ENCODE results near the gene IQSEC1.

- TF ChIP-seq CTCF (conservative IDR thresholded peaks at IDR 0.05; ENCODE audit: low read depth, low read length) (no peak), EZH2 (IDR thresholded peaks at IDR 0.05; ENCODE audit: borderline replicate concordance, low read depth, low read length, poor library complexity, severe bottlenecking) (no peak)
These were observed 196.2 kb downstream of the IQSEC1 start for GRCh38 chr3:12877040-12877439.

Data from A673 (cell line).